Stomach (tissue), 4 donors: ENCODE data around the gene NDUFAB1.

ENCODE experiments used
- EP300 ChIP-seq: sonication (generic); formaldehyde crosslinking; IDR thresholded peaks from one replicate; pipeline ENCODE4 v1.6.1; 2017; ENCODE audit warnings: antibody characterized with exemption
- POLR2A ChIP-seq, 4 donors: fragments of 450-650 bp; IDR thresholded peaks; one replicate each; pipeline ENCODE4 v1.6.1; 2016; ENCODE audit warnings: antibody characterized with exemption in 4 of 4, control low read depth in 2 of 4, mild to moderate bottlenecking in 1 of 4, moderate library complexity in 1 of 4
- POLR2AphosphoS5 ChIP-seq, 3 donors: sonication (generic); formaldehyde crosslinking; IDR thresholded peaks; one replicate each; pipeline ENCODE4 v1.6.1; 2016; ENCODE audit warnings: antibody characterized with exemption in 3 of 3
- TF ChIP-seq, protein P1 (sequence below), 7 experiments: fragments of 450-650 bp in 4 of 7; fragments of 200-600 bp in 3 of 7; sonication (generic) in 3 of 7; IDR thresholded peaks; one replicate each; pipeline ENCODE4 v1.5.1; 2016 to 2019; ENCODE audit warnings: antibody characterized with exemption in 7 of 7, control low read depth in 2 of 7, mild to moderate bottlenecking in 1 of 7

DNA sequence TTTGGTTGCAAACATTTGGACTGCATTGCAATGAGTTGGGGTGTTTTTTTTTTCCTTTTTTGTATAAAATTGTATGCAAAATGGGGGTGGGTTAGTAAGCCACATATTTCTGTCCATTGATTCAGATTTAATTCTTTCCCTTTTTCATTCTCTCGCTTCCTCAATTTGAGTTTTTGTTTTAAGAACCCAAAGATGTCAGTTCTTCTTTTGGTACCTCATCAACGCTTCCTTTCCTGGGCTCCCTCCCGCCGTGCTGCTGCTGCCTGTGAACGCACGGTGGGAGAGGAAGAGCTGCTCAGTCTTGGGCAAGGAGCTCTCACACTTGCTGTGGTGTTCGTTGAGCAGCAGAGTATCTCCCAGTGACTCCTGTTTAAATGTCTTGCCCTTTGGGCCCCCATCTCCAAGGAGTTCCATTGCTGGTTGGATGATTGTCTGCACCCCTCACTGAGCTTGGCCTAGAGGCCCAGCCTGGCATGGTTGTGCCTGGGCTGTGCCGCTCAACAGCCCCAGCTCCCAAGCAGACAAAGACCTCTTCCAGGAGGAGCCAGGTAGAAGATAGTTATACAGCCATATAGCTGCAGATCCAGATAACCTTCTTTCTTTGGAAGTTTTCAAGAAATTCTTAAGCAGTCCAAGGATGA is 25.0 kb downstream of the NDUFAB1 start:
- TF ChIP-seq, protein P1, sequence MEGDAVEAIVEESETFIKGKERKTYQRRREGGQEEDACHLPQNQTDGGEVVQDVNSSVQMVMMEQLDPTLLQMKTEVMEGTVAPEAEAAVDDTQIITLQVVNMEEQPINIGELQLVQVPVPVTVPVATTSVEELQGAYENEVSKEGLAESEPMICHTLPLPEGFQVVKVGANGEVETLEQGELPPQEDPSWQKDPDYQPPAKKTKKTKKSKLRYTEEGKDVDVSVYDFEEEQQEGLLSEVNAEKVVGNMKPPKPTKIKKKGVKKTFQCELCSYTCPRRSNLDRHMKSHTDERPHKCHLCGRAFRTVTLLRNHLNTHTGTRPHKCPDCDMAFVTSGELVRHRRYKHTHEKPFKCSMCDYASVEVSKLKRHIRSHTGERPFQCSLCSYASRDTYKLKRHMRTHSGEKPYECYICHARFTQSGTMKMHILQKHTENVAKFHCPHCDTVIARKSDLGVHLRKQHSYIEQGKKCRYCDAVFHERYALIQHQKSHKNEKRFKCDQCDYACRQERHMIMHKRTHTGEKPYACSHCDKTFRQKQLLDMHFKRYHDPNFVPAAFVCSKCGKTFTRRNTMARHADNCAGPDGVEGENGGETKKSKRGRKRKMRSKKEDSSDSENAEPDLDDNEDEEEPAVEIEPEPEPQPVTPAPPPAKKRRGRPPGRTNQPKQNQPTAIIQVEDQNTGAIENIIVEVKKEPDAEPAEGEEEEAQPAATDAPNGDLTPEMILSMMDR (IDR thresholded peaks at IDR 0.05) = no peak
- TF ChIP-seq EP300 = no peak
- no peak for TF ChIP-seq POLR2A (IDR thresholded peaks at IDR 0.05)
- TF ChIP-seq POLR2AphosphoS5 (IDR thresholded peaks at IDR 0.05) = no peak
